PFSK-1 (cell line): ENCODE results near the gene SUMO2.

Experiments
- FOXP2 ChIP-seq: optimal IDR thresholded peaks from 2 replicates; pipeline ENCODE3; 2011; ENCODE audit warnings: borderline replicate concordance, control low read depth, inconsistent platforms; ENCODE audit not compliant: insufficient read depth; ENCODE audit errors: extremely low read length, extremely low read depth
- POLR2AphosphoS5 ChIP-seq: IDR thresholded peaks from 2 replicates; pipeline ENCODE4 v1.6.1; 2012; ENCODE audit warnings: low read depth, mild to moderate bottlenecking, control low read depth, low read length, moderate library complexity
- REST ChIP-seq, 2 experiments: IDR thresholded peaks; 2 replicates each; pipeline versions ENCODE4 v1.6.1 to v1.8.0; 2011 to 2012; ENCODE audit warnings: low read depth in 2 of 2, low read length in 2 of 2, control low read depth in 1 of 2, inconsistent platforms in 1 of 2, mild to moderate bottlenecking in 1 of 2, moderate library complexity in 1 of 2; ENCODE audit not compliant: insufficient read depth in 1 of 2
- SIN3A ChIP-seq: IDR thresholded peaks from 2 replicates; pipeline ENCODE4 v1.6.1; 2012; ENCODE audit warnings: mild to moderate bottlenecking, low read length, moderate library complexity, borderline replicate concordance; ENCODE audit not compliant: insufficient read depth
- TAF1 ChIP-seq: IDR thresholded peaks from 2 replicates; pipeline ENCODE4 v1.6.1; 2012; ENCODE audit warnings: low read length, control low read depth, borderline replicate concordance; ENCODE audit not compliant: insufficient read depth

The SUMO2 gene

GRCh38 chr17:75174996-75175395 is 7.8 kb downstream of the SUMO2 start:
- TF ChIP-seq SIN3A (no peak), REST (IDR thresholded peaks at IDR 0.05; ENCODE audit: insufficient read depth in 1 of 2, low read depth in 2 of 2, low read length in 2 of 2) (no peak)

GRCh38 chr17:75173526-75173925 is 9.2 kb downstream of the SUMO2 start:
- no peak for TF ChIP-seq POLR2AphosphoS5
- no peak for TF ChIP-seq TAF1
- TF ChIP-seq SIN3A = no peak
- TF ChIP-seq FOXP2 = no peak
- TF ChIP-seq REST (IDR thresholded peaks at IDR 0.05; ENCODE audit: insufficient read depth in 1 of 2, low read depth in 2 of 2, low read length in 2 of 2) = no peak

- TF ChIP-seq FOXP2 = no peak
- TF ChIP-seq REST (IDR thresholded peaks at IDR 0.05; ENCODE audit: insufficient read depth in 1 of 2, low read depth in 2 of 2, low read length in 2 of 2) = no peak
- no peak for TF ChIP-seq SIN3A
- TF ChIP-seq POLR2AphosphoS5 = no peak
- no peak for TF ChIP-seq TAF1
Observed at GRCh38 chr17:75168998-75169397, 13.8 kb downstream of the SUMO2 start.

GRCh38 chr17:75163074-75163473 is 19.7 kb downstream of the SUMO2 start:
- TF ChIP-seq REST (IDR thresholded peaks at IDR 0.05; ENCODE audit: insufficient read depth in 1 of 2, low read depth in 2 of 2, low read length in 2 of 2) (no peak), FOXP2 (no peak), SIN3A (no peak), POLR2AphosphoS5 (no peak; the same call in 1 of the 2 replicates), TAF1 (no peak)

GRCh38 chr17:75160211-75160610 is 22.5 kb downstream of the SUMO2 start:
- TF ChIP-seq TAF1 = no peak
- TF ChIP-seq SIN3A = no peak
- no peak for TF ChIP-seq REST (IDR thresholded peaks at IDR 0.05; ENCODE audit: insufficient read depth in 1 of 2, low read depth in 2 of 2, low read length in 2 of 2)
